Erythroblast (primary cell): Measurements from ENCODE around the gene PLA2G12B.
A peak's percentile ranks its signal among the peaks of the same experiment; 100 is the strongest.

Source experiments
- DNase-seq, 2 experiments: peaks; one replicate each; lab custom pipeline; 2025; lab: John Stamatoyannopoulos, UW
- GATA1 ChIP-seq: IDR thresholded peaks from 2 replicates; pipeline ENCODE4 v1.6.1; 2011; ENCODE audit warnings: low read depth, mild to moderate bottlenecking, control low read depth, low read length, moderate library complexity
- POLR2A ChIP-seq: IDR thresholded peaks from 2 replicates; pipeline ENCODE4 v1.6.1; 2011; ENCODE audit warnings: mild to moderate bottlenecking, low read length

Gene PLA2G12B

GRCh38 chr10:72953687-72954086 is 919 bp downstream of the PLA2G12B start:
- no peak for DNase-seq

GRCh38 chr10:72952642-72953158 is 1.9 kb downstream of the PLA2G12B start:
- no peak for TF ChIP-seq GATA1
- TF ChIP-seq POLR2A: no peak
- no peak for DNase-seq

More at GRCh38 chr10:72953687-72954086, 919 bp downstream of the PLA2G12B start:
- TF ChIP-seq POLR2A (no peak), GATA1 (no peak)

DNA sequence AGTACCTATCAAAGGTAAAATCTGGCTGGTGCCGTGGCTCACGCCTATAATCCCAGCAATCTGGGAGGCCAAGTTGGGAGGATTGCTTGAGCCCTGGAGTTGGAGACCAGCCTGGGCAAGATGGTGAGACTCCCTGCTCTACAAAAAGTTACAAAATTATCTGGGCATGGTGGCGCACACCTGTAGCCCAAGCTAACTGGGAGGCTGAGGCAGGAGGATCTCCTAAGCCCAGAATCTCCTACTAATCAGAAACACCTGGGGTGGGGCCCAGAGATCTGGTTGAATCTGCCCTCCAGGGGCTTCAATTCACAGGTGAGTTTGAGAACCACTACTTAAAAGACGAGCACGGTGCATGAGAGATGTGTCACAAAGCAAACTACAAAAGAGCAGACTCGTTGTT is 2.4 kb downstream of the PLA2G12B start:
- TF ChIP-seq GATA1 (no peak), POLR2A (no peak)

DNA sequence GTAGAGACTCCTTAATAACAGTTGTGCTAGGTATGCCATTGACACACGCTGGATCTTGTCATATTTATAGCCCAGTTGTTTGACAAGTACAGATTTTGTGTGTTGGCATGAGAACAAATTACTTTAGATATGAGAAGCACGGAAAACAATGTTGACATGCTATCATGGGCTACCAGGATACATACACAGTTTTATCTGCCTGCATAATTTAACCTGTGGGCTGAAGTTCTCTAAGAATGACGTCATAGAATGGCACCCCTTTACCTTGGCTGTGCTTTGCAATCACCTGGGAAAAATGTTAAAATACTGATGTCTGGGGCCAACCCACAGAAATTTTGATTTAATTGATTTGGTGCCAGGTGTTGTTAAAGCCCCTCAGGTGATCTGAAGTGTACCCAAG is 2.8 kb downstream of the PLA2G12B start:
- no peak for DNase-seq
- TF ChIP-seq POLR2A: no peak
- no peak for TF ChIP-seq GATA1

More for the DNA sequence above, 2.4 kb downstream of the PLA2G12B start:
- DNase-seq: no peak

- DNase-seq: no peak
- TF ChIP-seq POLR2A (no peak), GATA1 (no peak)
Measured at GRCh38 chr10:72948762-72949161, 5.8 kb downstream of the PLA2G12B start.

DNA sequence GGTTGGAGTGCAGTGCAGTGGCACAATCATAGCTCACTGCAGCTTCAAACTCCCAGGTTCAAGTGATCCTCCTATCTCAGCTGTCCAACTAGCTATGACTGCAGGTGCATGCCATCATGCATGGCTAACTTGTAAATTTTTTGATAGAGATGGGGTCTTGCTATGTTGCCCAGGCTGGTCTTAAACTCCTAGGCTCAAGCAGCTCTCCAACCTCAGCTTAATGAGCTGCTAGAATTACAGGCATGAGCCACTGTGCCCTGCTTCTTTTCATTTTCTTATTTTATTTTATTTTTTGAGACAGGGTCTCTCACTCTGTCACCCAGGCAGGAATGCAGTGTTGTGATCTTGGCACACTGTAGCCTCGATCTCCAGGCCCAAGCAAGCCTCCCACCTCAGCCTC is 7.6 kb downstream of the PLA2G12B start:
- no peak for DNase-seq
- TF ChIP-seq POLR2A (no peak), GATA1 (no peak)

DNA sequence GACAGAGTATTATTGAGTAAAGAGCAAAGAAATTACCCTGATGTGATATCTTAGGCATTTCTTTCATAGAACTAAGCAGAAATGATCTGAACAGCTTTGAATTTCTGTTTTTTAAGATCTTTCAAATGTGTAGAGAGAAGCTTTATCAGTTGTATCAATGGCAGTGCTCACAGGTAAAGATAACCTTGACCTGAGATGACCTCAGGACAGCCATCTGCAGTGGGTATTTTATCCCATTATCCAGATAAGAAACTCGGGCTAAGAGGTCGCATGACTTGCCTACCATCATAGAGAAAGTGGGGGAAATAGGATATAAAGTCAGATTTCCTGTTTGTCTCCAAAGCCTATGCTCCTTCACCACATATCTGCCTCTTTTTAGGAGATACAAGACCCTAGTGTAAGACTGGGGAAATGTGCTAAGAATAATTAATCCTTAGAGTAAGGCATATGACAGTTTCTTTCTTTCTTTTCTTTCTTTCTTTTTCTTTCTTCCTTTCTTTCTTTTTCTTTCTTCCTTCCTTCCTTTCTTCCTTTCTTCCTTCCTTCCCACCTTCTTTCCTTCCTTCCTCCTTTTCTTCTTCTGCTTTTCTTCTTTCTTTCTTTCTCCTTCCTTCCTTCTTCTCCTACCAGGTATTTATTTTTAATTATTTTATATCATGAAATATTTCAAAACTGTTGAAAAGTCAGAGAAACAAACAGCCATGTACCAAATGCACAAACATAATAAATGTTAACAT is 10.9 kb downstream of the PLA2G12B start:
- DNase-seq: no peak
- TF ChIP-seq POLR2A: no peak
- TF ChIP-seq GATA1: no peak

DNA sequence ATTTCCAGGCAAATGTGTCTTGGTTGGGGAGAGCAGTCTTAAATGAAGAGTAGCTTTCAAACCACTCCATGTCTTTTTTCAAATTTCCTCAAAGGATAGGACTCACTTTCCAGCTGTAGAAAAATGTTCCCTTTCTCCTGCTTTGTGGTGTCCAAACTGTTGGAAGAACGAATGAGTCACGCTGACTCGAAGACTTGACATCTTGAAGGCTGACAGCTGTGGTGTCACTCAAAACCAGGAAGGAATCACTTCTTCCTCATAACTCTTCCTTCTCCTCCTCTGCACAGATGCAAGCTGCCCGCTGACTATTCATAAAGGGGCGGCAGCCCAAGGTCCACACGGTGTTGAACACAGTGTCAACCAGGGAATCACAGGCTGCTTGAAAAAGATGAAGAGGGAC is 19.2 kb downstream of the PLA2G12B start:
- no peak for TF ChIP-seq POLR2A
- no peak for TF ChIP-seq GATA1
- DNase-seq: no peak

- no peak for TF ChIP-seq POLR2A
- no peak for TF ChIP-seq GATA1
- DNase-seq: no peak
Measured at GRCh38 chr10:72932259-72933015, 22.2 kb downstream of the PLA2G12B start.

- TF ChIP-seq POLR2A: no peak
- no peak for TF ChIP-seq GATA1
- no peak for DNase-seq
Measured at GRCh38 chr10:72930276-72930675, 24.3 kb downstream of the PLA2G12B start.

DNA sequence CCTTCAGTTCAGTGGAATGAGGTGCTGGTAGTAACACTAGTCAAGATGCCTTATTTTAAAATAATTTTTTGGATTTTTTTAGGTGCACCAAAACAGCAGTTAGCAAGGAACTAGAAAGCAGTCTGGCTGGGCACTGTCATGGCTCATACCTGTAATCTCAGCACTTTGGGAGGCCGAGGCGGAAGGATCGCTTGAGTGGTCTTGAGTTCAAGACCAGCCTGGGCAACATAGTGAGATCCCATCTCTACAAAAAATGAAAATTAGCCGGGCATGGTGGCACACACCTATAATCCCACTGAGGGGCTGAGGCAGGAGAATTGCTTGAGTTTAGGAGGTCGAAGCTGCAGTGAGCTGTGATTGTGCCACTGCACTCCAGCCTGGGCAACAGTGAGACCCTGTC is 25.8 kb downstream of the PLA2G12B start:
- TF ChIP-seq GATA1 (no peak), POLR2A (no peak)
- DNase-seq: no peak

DNA sequence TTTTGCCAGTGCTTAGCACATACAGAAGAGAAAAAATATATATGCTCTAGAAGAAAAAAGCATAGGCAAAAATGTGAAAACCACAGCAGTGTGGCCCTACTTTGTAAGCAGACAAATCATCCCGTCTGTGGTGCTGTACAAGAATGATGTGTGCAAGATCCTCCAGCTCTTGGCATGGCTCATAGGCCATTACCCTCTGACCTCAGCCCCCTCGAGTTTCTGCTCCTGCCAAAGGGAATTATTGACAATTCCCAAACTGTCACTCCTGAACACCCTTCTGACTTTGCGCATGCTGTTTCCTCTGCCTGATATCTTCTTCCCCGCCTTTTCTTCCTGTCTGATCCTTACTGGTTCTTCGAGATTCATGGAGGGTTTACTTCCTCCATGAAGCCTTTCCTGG is 27.1 kb downstream of the PLA2G12B start:
- DNase-seq: no peak
- no peak for TF ChIP-seq GATA1
- TF ChIP-seq POLR2A: no peak

DNA sequence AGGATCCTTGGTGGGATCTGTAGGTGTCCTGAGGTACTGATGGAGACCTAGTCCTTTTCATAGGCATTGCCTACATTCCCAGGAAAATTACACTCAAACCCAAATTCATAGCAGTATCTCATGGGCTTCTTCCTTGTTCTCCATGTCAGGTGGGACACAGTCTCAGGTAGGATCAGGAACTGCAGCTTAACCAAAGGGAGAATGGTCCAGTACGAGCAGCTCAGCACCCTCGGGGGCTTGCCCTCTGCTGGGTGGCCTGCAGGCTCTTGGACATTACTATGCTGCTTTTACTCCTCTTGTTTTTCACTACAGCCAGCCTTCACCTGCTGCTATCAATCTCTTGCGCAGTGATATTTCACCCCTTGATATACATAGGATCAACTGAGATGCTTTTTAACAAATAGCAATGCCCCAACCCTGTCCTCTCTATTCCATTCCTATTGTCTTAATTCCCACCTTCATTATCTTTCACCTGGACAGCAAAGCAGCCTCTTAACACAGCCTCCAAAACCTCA is 28.6 kb downstream of the PLA2G12B start:
- DNase-seq: no peak
- TF ChIP-seq POLR2A: no peak
- TF ChIP-seq GATA1: no peak

GRCh38 chr10:72924351-72924750 is 30.3 kb downstream of the PLA2G12B start:
- DNase-seq: no peak
- no peak for TF ChIP-seq GATA1
- no peak for TF ChIP-seq POLR2A

DNA sequence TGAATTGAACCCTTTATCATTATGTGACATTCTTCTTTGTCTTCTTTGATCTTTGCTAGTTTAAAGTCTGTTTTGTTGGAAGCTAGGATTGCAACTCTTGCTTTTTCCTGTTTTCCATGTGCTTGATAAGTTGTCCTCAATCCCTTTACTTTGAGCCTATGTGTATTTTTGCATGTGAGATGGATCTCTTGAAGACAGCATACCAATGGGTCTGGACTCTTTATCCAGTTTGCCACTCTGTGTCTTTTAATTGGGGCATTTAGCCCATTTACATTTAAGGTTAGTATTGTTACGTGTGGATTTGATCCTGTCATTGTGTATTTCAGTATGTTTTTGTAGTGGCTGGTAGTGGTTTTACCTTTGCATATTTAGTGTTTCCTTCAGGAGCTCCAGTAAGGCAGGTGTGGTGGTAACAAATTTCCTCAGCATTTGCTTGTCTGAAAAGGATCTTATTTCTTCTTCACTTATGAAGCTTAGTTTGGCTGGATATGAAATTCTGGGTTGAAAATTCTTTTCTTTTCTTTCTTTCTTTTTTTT is 33.4 kb downstream of the PLA2G12B start:
- DNase-seq: peak in 1 of 2 experiments; percentile 24
